Natural killer cell (primary cell): Measurements from ENCODE around the gene CLEC18C. TPM values are rescaled to one million over a fixed set of nuclear protein-coding genes. Genes with fewer than 3 reads are reported as not detected.
"Not testable (repeated sequence)": the region's sequence is repeated elsewhere in the genome, so short reads cannot be mapped to it uniquely, and the experiment has no call there.

ENCODE experiments used
- ATAC-seq, 3 donors: fragments of 150-1000 bp in 2 of 3; fragments of 200-7000 bp in 1 of 3; cut with Tn5 transposase; 1 replicate in 1 of 3; 2 replicates in 2 of 3; pipeline ENCODE4 v1.10.0; 2021; ENCODE audit warnings: mild to moderate bottlenecking in 2 of 3, moderate library complexity in 2 of 3
- DNase-seq, 2 donors: peaks; one replicate each; pipeline versions ENCODE4 v3.0.0 to v3.0.0-alpha.2; 2013 to 2021; ENCODE audit warnings: mixed read lengths in 1 of 2
- H3K27ac ChIP-seq: one replicate; pipeline ENCODE4 v1.5.1; 2013; ENCODE audit warnings: mild to moderate bottlenecking, low read length
- H3K27me3 ChIP-seq: one replicate; pipeline ENCODE4 v1.6.1; 2013; ENCODE audit warnings: low read length; ENCODE audit not compliant: control insufficient read depth, insufficient read depth
- H3K36me3 ChIP-seq: one replicate; pipeline ENCODE4 v1.6.1; 2013; ENCODE audit warnings: low read length; ENCODE audit not compliant: control insufficient read depth, insufficient read depth
- H3K4me1 ChIP-seq: one replicate; pipeline ENCODE4 v1.6.1; 2013; ENCODE audit warnings: low read length; ENCODE audit not compliant: control insufficient read depth, insufficient read depth
- H3K4me3 ChIP-seq: one replicate; pipeline ENCODE4 v1.5.1; 2013; ENCODE audit warnings: low read length
- H3K9me3 ChIP-seq: one replicate; pipeline ENCODE4 v1.6.1; 2013; ENCODE audit warnings: low read length; ENCODE audit not compliant: control insufficient read depth, insufficient read depth
- H3K27ac Mint-ChIP-seq, 2 donors: one replicate each; pipeline ENCODE4 v1.8.0; 2022; ENCODE audit warnings: mild to moderate bottlenecking in 2 of 2, mixed read lengths in 2 of 2, moderate library complexity in 1 of 2
- H3K27me3 Mint-ChIP-seq, 2 donors: one replicate each; pipeline ENCODE4 v1.8.0; 2022; ENCODE audit warnings: low read depth in 2 of 2, mixed read lengths in 2 of 2
- H3K36me3 Mint-ChIP-seq: one replicate; pipeline ENCODE4 v1.8.0; 2022; ENCODE audit warnings: mixed read lengths
- H3K4me1 Mint-ChIP-seq, 2 donors: one replicate each; pipeline ENCODE4 v1.8.0; 2022; ENCODE audit warnings: mixed read lengths in 2 of 2
- H3K4me3 Mint-ChIP-seq: one replicate; pipeline ENCODE4 v1.8.0; 2022; ENCODE audit warnings: mild to moderate bottlenecking, moderate library complexity, mixed read lengths
- H3K9me3 Mint-ChIP-seq, 2 donors: one replicate each; pipeline ENCODE4 v1.8.0; 2022; ENCODE audit warnings: mixed read lengths in 2 of 2
- WGBS: methylation state at CpG from one replicate; pipeline ENCODE4 v1.1.7; 2013; ENCODE audit warnings: missing lambda C conversion rate; ENCODE audit not compliant: insufficient coverage; 5-methylcytosine and 5-hydroxymethylcytosine counted together
- intact Hi-C: fragments of 100-400 bp; cut with micrococcal nuclease; formaldehyde crosslinking; loops from one replicate; pipeline ENCODE4 v1.14.2; 2022
- total RNA-seq, 4 donors: library from RNA; stranded (reverse); fragments of 120-200 nt in 1 of 4; gene quantifications; one replicate each; pipeline versions ENCODE4 v1.2.3 to v1.2.4, GENCODE V29; 2013 to 2022

Gene CLEC18C
- total RNA-seq, 3 donors from 2014 or later (not counting 1 experiment from before 2014, with no cell fraction given) = 0.29 to 0.88 (median 0.59) TPM

- H3K9me3 Mint-ChIP-seq, intact Hi-C loops, H3K27ac ChIP-seq, H3K36me3 Mint-ChIP-seq, H3K36me3 ChIP-seq, ATAC-seq, H3K4me3 Mint-ChIP-seq, H3K4me1 ChIP-seq, DNase-seq, H3K27me3 ChIP-seq, H3K4me1 Mint-ChIP-seq, H3K4me3 ChIP-seq, H3K27ac Mint-ChIP-seq, H3K9me3 ChIP-seq, H3K27me3 Mint-ChIP-seq: not testable (repeated sequence)
- WGBS = 62% methylated on average over 2 of the region's 8 CpGs
Measured at GRCh38 chr16:70200063-70200462, 26.5 kb downstream of the CLEC18C start.

GRCh38 chr16:70203508-70203907, 29.9 kb downstream of the CLEC18C start:
- H3K4me3 ChIP-seq, ATAC-seq, H3K36me3 ChIP-seq, H3K4me3 Mint-ChIP-seq, H3K36me3 Mint-ChIP-seq, H3K27me3 ChIP-seq, DNase-seq, H3K27ac Mint-ChIP-seq, intact Hi-C loops, H3K9me3 ChIP-seq, H3K4me1 ChIP-seq, H3K9me3 Mint-ChIP-seq, H3K4me1 Mint-ChIP-seq, H3K27me3 Mint-ChIP-seq, H3K27ac ChIP-seq: not testable (repeated sequence)
- 92% methylated on average over 2 of the region's 7 CpGs for WGBS

GRCh38 chr16:70204010-70204409, 30.4 kb downstream of the CLEC18C start:
- H3K9me3 Mint-ChIP-seq, H3K4me1 ChIP-seq, intact Hi-C loops, H3K9me3 ChIP-seq, DNase-seq, H3K27ac Mint-ChIP-seq, H3K4me3 ChIP-seq, ATAC-seq, H3K27me3 ChIP-seq, H3K36me3 Mint-ChIP-seq, H3K27ac ChIP-seq, H3K4me3 Mint-ChIP-seq, H3K27me3 Mint-ChIP-seq, H3K36me3 ChIP-seq, H3K4me1 Mint-ChIP-seq: not testable (repeated sequence)
- WGBS = 96% methylated on average over 4 of the region's 29 CpGs

GRCh38 chr16:70204668-70205405, 31.2 kb downstream of the CLEC18C start:
- H3K4me1 ChIP-seq, ATAC-seq, H3K36me3 Mint-ChIP-seq, DNase-seq, H3K4me3 ChIP-seq, H3K27me3 ChIP-seq, H3K9me3 ChIP-seq, H3K27ac ChIP-seq, H3K4me1 Mint-ChIP-seq, intact Hi-C loops, H3K36me3 ChIP-seq, H3K27ac Mint-ChIP-seq, H3K9me3 Mint-ChIP-seq, H3K4me3 Mint-ChIP-seq, H3K27me3 Mint-ChIP-seq: not testable (repeated sequence)
- WGBS = 84% methylated on average over 2 of the region's 46 CpGs

- H3K9me3 ChIP-seq, H3K27ac Mint-ChIP-seq, H3K4me3 Mint-ChIP-seq, H3K4me1 Mint-ChIP-seq, H3K36me3 Mint-ChIP-seq, ATAC-seq, H3K27me3 Mint-ChIP-seq, H3K9me3 Mint-ChIP-seq, H3K27ac ChIP-seq, H3K4me1 ChIP-seq, H3K27me3 ChIP-seq, intact Hi-C loops, H3K4me3 ChIP-seq, DNase-seq, H3K36me3 ChIP-seq: not testable (repeated sequence)
- WGBS = no CpG with 5 or more reads among the region's 6 CpGs
Measured at GRCh38 chr16:70206382-70206781, 32.8 kb downstream of the CLEC18C start.

- H3K4me3 ChIP-seq, H3K27me3 ChIP-seq, ATAC-seq, intact Hi-C loops, H3K36me3 ChIP-seq, DNase-seq, H3K9me3 ChIP-seq, H3K4me3 Mint-ChIP-seq, H3K27ac ChIP-seq, H3K4me1 Mint-ChIP-seq, H3K27me3 Mint-ChIP-seq, H3K9me3 Mint-ChIP-seq, H3K36me3 Mint-ChIP-seq, H3K27ac Mint-ChIP-seq, H3K4me1 ChIP-seq: not testable (repeated sequence)
- WGBS = no CpG with 5 or more reads among the region's 2 CpGs
Measured at GRCh38 chr16:70218586-70218985, 45.0 kb downstream of the CLEC18C start.

GRCh38 chr16:70222574-70222973, 49.0 kb downstream of the CLEC18C start:
- ATAC-seq, H3K4me3 ChIP-seq, H3K36me3 Mint-ChIP-seq, H3K4me3 Mint-ChIP-seq, intact Hi-C loops, H3K27me3 Mint-ChIP-seq, H3K9me3 Mint-ChIP-seq, H3K36me3 ChIP-seq, H3K4me1 ChIP-seq, DNase-seq, H3K9me3 ChIP-seq, H3K27ac ChIP-seq, H3K4me1 Mint-ChIP-seq, H3K27me3 ChIP-seq: not testable (repeated sequence)
- WGBS = no CpG with 5 or more reads among the region's 2 CpGs
- peak overlapping the region in 1 of 2 donors; percentile 56 for H3K27ac Mint-ChIP-seq

- not testable (repeated sequence) for H3K4me1 ChIP-seq
Measured at GRCh38 chr16:70223216-70223615, 49.6 kb downstream of the CLEC18C start.

More at GRCh38 chr16:70223216-70223615, 49.6 kb downstream of the CLEC18C start:
- H3K27me3 ChIP-seq, H3K36me3 Mint-ChIP-seq, H3K27me3 Mint-ChIP-seq, intact Hi-C loops, H3K9me3 ChIP-seq, H3K9me3 Mint-ChIP-seq, H3K4me3 ChIP-seq, DNase-seq, H3K4me3 Mint-ChIP-seq, H3K36me3 ChIP-seq, ATAC-seq, H3K27ac ChIP-seq, H3K4me1 Mint-ChIP-seq: not testable (repeated sequence)
- H3K27ac Mint-ChIP-seq = peak overlapping the region in 1 of 2 donors; percentile 56
- whole genome bisulfite sequencing = no CpG with 5 or more reads among the region's 2 CpGs
